NAMALWA (cell line): ENCODE data around the gene ENTHD1.

Experiments used
- DNase-seq: peaks from one replicate; pipeline ENCODE4 v3.0.0-alpha.2; 2015; ENCODE audit warnings: low spot score

Gene ENTHD1

GRCh38 chr22:39733191-39733590, 160.4 kb downstream of the ENTHD1 start:
- DNase-seq: no peak

GRCh38 chr22:39732625-39733024, 160.9 kb downstream of the ENTHD1 start:
- DNase-seq: no peak

GRCh38 chr22:39731881-39732555, 161.5 kb downstream of the ENTHD1 start:
- no peak for DNase-seq

DNA sequence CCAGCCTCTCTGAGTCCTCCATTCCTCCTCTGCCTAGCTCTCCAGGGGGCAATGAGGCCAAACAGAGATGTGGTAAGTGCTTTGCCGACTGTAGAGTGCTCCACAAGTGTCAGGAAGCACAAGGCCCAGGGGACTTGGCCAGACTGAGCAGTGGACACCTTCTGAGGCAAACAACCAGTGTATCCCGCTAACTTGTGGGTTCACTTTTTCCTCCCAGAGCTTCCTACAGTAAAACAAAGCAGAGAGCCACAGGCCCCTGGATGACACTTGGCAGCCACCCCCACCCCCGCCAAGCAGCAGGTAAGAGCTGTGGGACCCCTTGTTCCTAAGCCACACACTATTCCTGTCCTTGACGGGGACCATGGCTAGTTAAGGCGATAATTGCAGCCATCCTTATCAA, 162.1 kb downstream of the ENTHD1 start:
- no peak for DNase-seq

DNA sequence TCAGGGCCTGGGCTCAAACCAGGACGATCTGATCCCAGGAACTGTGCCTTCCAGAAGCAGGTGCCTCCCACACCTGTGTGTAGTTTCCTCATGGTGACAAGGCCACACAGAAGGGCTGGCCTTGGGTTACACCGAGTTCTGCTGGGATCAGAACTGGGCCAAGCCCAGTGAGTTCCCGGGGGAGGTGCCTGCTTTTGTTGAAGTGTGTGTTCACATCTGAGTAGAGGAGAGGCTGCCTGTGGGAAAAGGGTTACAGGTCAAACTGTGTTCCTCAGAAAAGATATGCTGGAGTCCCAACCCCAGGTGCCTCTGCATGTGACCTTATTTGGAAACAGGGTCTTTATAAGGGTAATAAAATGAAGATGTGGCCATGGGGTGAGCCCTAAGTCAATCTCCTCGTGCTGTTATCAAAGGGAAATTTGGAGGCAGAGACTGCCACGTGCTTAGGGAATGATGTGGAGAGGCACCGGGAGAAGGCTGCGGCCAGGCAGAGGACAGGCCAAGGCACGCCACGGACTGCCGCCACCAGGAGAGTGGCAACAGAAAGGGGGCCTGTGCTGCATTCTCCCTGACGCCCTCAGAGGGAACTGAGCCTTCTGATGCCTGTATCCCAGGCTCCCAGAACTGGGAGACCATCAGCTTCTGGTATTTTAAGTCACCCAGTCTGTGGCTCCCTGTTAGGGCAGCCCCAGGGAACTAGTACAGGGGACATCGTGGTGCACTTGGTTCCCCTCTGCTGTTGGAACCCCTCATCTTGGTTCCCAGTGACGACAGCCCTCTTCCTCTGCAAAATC, 164.2 kb downstream of the ENTHD1 start:
- no peak for DNase-seq

DNA sequence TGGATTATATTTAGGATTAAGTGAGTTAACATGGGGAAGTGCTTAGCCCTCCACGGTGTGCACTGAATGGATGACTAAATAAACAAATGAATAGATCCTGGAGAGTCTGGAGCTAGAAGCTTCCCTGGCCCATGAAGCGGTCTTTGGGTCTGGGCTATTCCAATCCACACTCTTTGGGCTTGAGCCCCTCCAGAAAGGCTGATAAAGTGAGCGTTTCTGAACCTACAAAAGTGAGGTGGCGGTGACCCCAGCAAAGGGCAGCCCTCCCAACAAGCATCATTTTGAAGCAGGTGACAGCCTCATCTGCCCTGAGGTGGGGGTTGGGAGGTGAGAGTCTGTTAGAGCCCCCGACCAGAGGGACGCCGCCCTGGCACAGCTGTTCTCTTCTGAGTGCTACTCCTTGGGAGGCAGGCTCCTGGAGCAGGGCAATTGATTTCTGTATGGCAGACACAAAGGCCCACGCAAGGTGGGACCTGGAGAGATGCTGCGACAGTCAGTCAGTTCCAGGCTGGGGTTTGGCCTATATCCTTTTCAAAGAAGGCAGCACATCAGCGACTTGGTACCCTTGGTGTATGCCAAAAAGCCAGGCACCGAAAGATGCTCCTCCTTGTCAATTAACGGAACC, 165.2 kb downstream of the ENTHD1 start:
- no peak for DNase-seq

DNA sequence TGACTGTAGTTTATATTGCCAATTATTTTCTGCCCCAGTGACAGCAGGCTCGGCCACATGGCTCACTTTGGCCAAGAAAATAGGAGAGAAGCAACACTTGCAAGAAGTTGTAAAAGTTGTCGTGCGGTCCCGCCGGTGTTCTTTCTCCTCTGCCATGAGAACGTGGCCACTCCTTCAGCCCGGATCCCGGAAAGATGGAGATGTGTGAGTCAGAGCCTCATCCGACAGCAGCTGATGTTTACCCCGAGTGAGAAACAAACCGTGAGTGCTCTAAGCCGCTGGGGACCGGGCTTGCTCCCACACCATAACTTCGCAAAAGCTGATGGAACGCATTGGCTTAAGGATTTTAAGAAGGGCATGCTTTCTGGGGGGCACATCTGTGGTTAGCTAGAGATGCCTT, 166.0 kb downstream of the ENTHD1 start:
- DNase-seq: no peak

DNA sequence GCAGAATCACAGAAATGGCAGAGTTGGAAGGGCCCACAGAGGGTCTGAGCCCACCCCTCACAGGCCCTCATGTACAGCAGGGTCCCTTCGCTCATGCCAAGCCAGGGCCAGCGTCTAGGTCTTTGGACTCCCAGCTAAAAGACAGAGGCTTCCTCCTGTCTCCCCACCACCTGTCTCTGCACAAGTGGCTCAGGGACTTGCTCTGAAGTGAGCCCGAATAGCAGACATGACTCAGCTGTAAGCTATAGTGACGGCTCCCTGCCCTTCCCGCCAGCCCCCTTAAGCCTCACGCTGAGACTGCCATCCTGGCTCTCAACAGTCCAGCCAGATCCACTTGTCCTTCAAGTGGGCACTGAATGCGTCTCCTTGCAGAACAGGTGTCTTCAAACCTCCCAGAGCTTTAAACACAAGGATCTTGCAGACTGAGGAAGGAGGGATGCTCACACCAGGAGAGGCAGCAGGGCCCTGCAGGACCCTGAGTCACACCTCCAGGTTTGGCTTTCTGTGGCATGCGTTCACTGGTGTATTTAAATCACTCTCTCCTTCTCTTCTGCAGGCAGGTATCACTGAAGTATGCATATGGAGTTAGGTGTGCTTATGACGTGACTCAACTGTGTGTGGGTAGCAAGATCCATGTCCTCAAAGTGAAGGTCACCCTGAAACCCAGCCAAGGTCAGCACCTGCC, 168.1 kb downstream of the ENTHD1 start:
- no peak for DNase-seq

DNA sequence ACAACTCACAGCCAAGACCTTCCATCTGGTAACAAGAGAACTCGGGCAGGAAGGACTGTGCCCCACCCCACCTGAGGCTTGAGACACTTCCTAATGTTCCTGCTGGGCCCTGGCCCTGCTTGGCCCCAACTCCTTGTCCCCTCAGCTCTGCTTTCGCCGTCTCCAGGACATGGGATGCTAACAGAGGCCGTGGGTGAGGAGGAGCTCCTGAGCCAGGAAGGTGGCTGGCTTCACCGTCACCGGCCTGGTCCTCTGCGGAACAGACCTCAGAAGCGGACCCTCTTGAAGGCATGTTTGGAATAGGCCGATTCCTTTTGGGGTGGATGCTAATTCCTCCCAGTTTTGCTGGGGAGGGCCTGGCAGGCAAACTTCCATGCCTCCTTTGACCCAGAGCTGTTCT, 168.7 kb downstream of the ENTHD1 start:
- DNase-seq: no peak

DNA sequence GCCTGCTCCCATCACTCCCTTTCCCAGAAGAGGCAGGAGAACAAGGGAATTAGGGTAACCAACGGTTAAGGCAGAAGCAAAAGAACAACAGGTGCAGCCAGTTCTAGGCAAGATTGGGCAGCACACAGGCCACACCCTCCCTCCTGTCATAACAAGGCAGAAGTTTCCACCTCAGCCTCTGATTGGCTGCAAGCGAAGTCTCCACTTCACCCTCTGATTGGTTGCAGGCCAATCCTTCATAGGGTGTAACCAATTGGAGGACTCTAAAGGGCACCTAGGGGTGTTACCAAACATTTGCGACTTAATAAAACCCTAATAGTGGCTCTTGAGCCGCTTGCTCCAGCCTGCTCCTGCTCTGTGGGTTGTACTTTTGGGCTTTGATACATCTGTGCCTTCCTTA, 169.2 kb downstream of the ENTHD1 start:
- peak; percentile 76 for DNase-seq

DNA sequence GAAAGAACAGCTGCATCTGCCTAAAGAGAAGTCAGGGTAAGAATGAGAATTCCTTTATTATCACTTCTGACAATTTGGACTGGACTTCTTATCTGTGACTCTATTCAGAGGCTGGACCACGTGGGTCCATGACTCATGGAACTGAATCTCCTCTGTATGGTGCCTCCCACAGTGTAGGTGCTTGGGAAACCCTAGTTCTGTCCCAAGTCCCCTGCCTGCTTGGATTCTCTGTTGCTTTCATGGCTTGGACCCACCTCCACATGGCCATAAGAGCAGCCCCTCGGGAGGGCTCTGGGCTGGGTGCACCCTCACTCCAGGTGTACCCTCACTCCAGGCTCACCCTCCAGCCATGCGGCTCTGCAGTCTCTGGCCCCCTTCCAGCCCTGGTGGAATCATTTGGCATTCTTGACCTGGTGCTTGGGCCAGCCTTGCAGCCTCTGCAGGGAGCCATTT, 169.6 kb downstream of the ENTHD1 start:
- no peak for DNase-seq

DNA sequence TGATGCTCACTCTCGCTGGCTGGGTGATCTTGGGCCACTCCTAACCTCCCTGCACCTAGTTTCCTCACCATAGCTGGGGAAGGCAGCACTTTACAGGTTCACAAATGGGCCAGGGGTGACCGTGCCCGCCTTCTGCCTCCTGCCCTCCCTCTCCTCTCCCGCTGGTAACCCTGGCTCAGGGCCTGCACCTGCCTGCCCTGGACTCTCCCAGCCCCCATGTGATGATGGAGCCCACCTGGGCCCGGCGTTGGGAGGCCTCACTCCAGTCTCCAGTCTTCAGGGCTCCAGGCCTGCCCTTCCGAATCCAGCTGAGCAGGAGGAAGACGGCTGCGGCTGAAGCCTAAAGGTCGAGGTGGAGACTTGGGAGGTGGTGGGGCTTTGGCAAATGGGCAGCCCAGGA, 170.1 kb downstream of the ENTHD1 start:
- DNase-seq: no peak

DNA sequence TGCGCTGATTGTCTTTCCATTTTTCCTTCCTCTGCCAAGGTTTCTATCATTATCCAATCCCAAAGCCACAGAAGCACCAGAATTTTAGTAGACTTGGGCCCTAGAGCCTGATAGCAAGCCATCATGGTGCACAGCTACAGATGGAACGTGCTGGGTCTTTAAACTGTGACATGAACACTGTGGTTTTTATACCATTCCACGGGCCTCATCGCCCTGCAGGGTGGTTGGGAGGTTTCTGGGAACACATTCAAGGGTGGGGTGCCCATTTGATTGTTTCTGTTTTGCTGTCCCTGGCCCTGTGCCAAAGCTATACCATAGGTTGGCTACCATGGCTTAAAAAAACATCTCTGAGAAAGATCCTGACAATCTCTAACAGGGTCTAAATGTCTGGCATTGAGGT, 171.1 kb downstream of the ENTHD1 start:
- no peak for DNase-seq

DNA sequence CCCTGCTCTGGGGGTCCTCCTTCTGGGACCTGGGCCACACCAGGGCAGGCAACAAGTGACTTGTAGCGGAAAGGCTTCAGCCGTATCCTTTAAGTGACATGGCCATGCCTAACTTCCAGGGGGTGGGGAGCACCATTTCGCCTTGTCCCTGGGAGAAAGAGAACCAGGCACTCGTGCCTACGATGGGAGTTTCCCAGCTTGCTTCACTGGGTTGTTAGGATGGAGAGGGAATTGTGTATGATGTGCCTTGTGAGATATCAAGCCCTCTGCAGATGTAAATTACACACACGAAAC, 171.6 kb downstream of the ENTHD1 start:
- DNase-seq: no peak

- no peak for DNase-seq
Observed at GRCh38 chr22:39721206-39722031, 172.1 kb downstream of the ENTHD1 start.

- no peak for DNase-seq
Observed at GRCh38 chr22:39719559-39720450, 173.8 kb downstream of the ENTHD1 start.

DNA sequence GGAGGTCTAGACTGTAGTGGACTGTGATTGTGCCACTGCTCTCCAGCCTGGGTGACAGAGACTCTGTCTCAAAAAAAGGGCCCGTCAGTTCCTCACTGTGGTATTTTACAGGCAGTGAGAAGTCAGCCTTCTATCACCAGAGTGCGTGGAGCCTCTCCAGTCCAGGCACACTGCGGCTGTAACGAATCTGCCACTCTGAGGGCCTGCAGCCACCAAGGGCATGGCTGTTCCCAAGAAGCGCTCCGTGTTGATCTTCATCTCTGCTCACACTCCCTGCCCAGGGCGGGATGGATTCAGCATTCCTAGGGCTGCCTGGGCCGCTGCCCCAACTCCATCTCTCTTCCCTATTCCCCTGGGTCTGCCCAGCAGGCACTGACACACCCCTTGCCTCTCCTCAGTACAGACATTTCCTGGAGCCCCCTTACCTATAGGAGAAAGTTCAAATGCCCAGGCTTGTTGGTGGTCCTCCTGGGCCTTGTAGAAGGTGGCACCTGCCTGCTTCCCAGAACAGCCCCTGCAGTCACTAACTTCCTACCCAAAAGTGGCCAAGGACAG, 174.6 kb downstream of the ENTHD1 start:
- no peak for DNase-seq

DNA sequence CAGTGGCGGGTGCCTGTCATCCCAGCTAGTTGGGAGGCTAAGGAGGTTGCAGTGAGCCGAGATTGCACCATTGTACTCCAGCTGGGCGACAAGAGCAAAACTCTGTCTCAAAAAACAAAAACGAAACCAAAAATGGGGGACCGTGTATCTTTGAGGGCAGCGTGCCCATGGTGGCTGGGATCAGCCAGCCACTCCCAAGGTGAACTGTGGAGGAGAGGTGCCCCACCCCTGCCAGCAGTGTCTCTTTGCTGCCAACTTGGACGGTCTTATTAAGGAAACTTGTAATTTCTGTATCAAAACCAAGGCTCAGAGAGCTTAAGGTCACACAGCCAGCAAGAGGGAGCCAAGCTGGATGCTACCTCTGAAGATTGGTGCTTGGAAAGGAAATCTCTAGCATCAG, 175.4 kb downstream of the ENTHD1 start:
- no peak for DNase-seq

DNA sequence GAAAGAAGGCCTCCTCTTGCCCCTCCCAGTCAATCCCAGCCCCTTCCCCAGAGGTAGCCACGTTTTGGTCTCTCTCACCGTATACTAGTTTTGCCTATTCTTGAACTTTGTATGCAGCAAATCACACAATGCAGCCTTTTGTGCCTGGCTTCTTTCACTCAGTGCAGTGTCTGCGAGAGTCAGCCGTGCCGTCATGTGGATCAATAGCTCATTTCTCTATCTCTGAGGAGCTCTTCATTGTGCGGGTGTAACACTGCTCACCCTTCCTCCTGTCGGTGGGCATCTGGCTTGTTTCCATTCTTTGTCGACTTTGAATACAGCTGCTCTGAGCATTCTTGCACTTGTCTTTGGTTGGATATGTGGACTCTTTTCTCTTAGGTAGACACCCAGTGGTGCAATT, 176.5 kb downstream of the ENTHD1 start:
- DNase-seq: no peak

DNA sequence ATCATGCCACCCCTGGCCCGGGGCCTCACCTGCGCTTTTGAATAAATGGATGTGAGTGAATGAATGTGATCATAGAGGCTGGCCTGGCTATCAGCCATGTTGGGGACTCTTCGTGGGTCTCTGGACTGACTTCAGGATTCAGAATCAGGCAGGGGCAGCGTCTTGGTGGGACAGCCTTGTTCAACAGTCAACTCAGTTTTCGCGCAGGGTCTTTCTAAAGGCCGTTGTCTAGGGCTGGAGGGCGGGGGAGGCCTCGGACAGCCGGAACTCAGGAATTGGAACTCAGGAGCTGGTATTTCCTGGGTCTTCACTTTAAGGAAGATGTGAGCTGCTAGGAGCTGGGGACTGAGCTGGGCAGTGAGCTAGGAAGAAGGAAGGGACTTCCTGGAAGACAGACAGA, 177.0 kb downstream of the ENTHD1 start:
- DNase-seq: no peak
